K562 (cell line): ENCODE results near the gene MAMDC2. TPM values are rescaled to one million over a fixed set of nuclear protein-coding genes. Genes with fewer than 3 reads are reported as not detected.

Experiments used
- CREM ChIP-seq: IDR thresholded peaks from 2 replicates; pipeline ENCODE4 v1.6.1; 2014; ENCODE audit warnings: antibody characterized with exemption, low read depth
- HMGN3 ChIP-seq: IDR thresholded peaks from 2 replicates; pipeline ENCODE4 v1.6.1; 2011; ENCODE audit warnings: borderline replicate concordance, low read depth, mild to moderate bottlenecking, mixed read lengths, low read length; ENCODE audit not compliant: insufficient read length; ENCODE audit errors: extremely low read depth
- NCOA2 ChIP-seq, 2 experiments: fragments of 450-650 bp; IDR thresholded peaks; 2 replicates each; pipeline ENCODE4 v1.6.1; 2018; ENCODE audit warnings: mild to moderate bottlenecking in 2 of 2, moderate library complexity in 1 of 2; ENCODE audit not compliant: partially characterized antibody in 2 of 2
- PBX2 ChIP-seq, 2 experiments: IDR thresholded peaks in 1 of 2; conservative IDR thresholded peaks in 1 of 2; 2 replicates each; pipeline ENCODE4 v1.6.1; 2016; ENCODE audit warnings: low read depth in 2 of 2, mild to moderate bottlenecking in 1 of 2, missing compliant biosample characterization in 1 of 2, missing genetic modification characterization in 1 of 2, moderate library complexity in 1 of 2
- REST ChIP-seq, 2 experiments: fragments of 450-650 bp; formaldehyde crosslinking in 1 of 2; IDR thresholded peaks; 2 replicates each; pipeline versions ENCODE4 v1.4.0 to v1.6.1; 2014 to 2020; ENCODE audit warnings: mild to moderate bottlenecking in 2 of 2, borderline replicate concordance in 1 of 2, low read depth in 1 of 2
- SIN3B ChIP-seq: fragments of 450-650 bp; IDR thresholded peaks from 2 replicates; pipeline ENCODE4 v1.6.1; 2017; ENCODE audit warnings: low read depth, mild to moderate bottlenecking, moderate library complexity
- SRF ChIP-seq, 2 experiments: fragments of 250-450, 450-650 bp in 1 of 2; sonication (Bioruptor Pico) in 1 of 2; sonication (generic) in 1 of 2; formaldehyde crosslinking; IDR thresholded peaks; 2 replicates each; pipeline versions ENCODE4 v1.5.0 to v1.5.1; 2020 to 2022; ENCODE audit warnings: mild to moderate bottlenecking in 1 of 2, missing genetic modification reagents in 1 of 2
- TBL1XR1 ChIP-seq, 2 experiments: IDR thresholded peaks; 2 replicates each; pipeline ENCODE4 v1.6.1; 2012; ENCODE audit warnings: improper control_type of control experiment in 2 of 2, low read length in 2 of 2, mild to moderate bottlenecking in 1 of 2
- TBP ChIP-seq: optimal IDR thresholded peaks from 2 replicates; pipeline ENCODE3; 2011; ENCODE audit warnings: low read depth, low read length, improper control_type of control experiment
- ZKSCAN1 ChIP-seq: fragments of 150-350 bp; IDR thresholded peaks from 2 replicates; pipeline ENCODE4 v1.6.1; 2016; ENCODE audit warnings: low read depth, low read length
- ZNF592 ChIP-seq: fragments of 450-650 bp; IDR thresholded peaks from 2 replicates; pipeline ENCODE4 v1.6.1; 2017; ENCODE audit warnings: antibody characterized with exemption, mild to moderate bottlenecking
- ZNF830 ChIP-seq: fragments of 250-450 bp; sonication (Bioruptor Pico); IDR thresholded peaks from 2 replicates; pipeline ENCODE4 v1.5.0; 2021; ENCODE audit warnings: mild to moderate bottlenecking
- polyA plus RNA-seq, 8 experiments: library from polyadenylated mRNA; depleted of rRNA in 4 of 8; stranded (reverse) in 5 of 8; unstranded in 3 of 8; fragments of >200 nt; fragmentation: Nextera tagmentation in 2 of 8; fragmentation: Illumina TruSeq in 1 of 8; extraction: Ambion mirVana in 2 of 8; extraction: Trizol in 1 of 8; gene quantifications; 2 replicates each; pipeline versions ENCODE4 v1.2.1 to v1.2.3, GENCODE V29; 2011 to 2014; ENCODE audit warnings: inconsistent platforms in 1 of 8, missing spikeins in 1 of 8
- total RNA-seq, 7 experiments: library from RNA; depleted of rRNA in 6 of 7; stranded (reverse); fragments of >200 nt in 6 of 7; fragmentation: Illumina TruSeq in 2 of 7; extraction: Trizol in 2 of 7; gene quantifications; 2 replicates each; pipeline versions ENCODE4 v1.2.1 to v1.2.3, GENCODE V29; 2011 to 2021; ENCODE audit warnings: low replicate concordance in 1 of 7

The MAMDC2 gene
- total and polyA plus RNA-seq, 9 of the 15 experiments (the other 6 are each of a cell fraction or from before 2014, with no cell fraction given) = 0.01 to 0.03 TPM; not detected in 7

GRCh38 chr9:70256123-70256551, 212.5 kb downstream of the MAMDC2 start (continued):
- TF ChIP-seq PBX2 (CRISPR knock-in tag; IDR thresholded peaks at IDR 0.05; ENCODE audit: low read depth) = no peak
- TF ChIP-seq PBX2 (tag; conservative IDR thresholded peaks at IDR 0.05; ENCODE audit: low read depth) = peak; percentile 64
- TF ChIP-seq TBP = no peak
- no peak for TF ChIP-seq ZNF830
- TF ChIP-seq HMGN3 = no peak
- no peak for TF ChIP-seq ZKSCAN1
- TF ChIP-seq CREM = no peak
- no peak for TF ChIP-seq SRF (CRISPR knock-in tag; IDR thresholded peaks at IDR 0.05)
- TF ChIP-seq NCOA2 (IDR thresholded peaks at IDR 0.05; ENCODE audit: partially characterized antibody in 2 of 2) = no peak
- no peak for TF ChIP-seq TBL1XR1 (IDR thresholded peaks at IDR 0.05; ENCODE audit: low read length in 2 of 2)
- no peak for TF ChIP-seq SIN3B
- TF ChIP-seq REST (IDR thresholded peaks at IDR 0.05; ENCODE audit: borderline replicate concordance) = no peak
- TF ChIP-seq REST (CRISPR knock-in tag; IDR thresholded peaks at IDR 0.05; ENCODE audit: low read depth) = no peak
- no peak for TF ChIP-seq ZNF592
